Testis (tissue), 3 donors: Measurements from ENCODE around the gene YBX2. TPM values are rescaled to one million over a fixed set of nuclear protein-coding genes. Genes with fewer than 3 reads are reported as not detected.

Source experiments
- DNase-seq: peaks from one replicate; pipeline ENCODE4 v3.0.0-alpha.2; 2019
- H3K27ac ChIP-seq, 2 donors: fragments of 200-600 bp; sonication (generic); one replicate each; pipeline ENCODE4 v1.5.1; 2019
- H3K27me3 ChIP-seq: fragments of 200-600 bp; sonication (generic); one replicate; pipeline ENCODE4 v1.5.1; 2019
- H3K36me3 ChIP-seq: fragments of 200-600 bp; sonication (generic); one replicate; pipeline ENCODE4 v1.5.1; 2017; ENCODE audit warnings: low read depth; ENCODE audit errors: missing control alignments
- H3K4me1 ChIP-seq: fragments of 200-600 bp; sonication (generic); one replicate; pipeline ENCODE4 v1.5.1; 2019
- H3K4me3 ChIP-seq, 2 donors: fragments of 200-600 bp; sonication (generic); one replicate each; pipeline ENCODE4 v1.5.1; 2017 to 2019
- H3K9me3 ChIP-seq: fragments of 200-600 bp; sonication (generic); one replicate; pipeline ENCODE4 v1.5.1; 2017
- POLR2A ChIP-seq: fragments of 450-650 bp; IDR thresholded peaks from one replicate; pipeline ENCODE4 v1.6.1; 2017; ENCODE audit warnings: antibody characterized with exemption, mild to moderate bottlenecking, moderate library complexity
- WGBS, 2 donors: methylation state at CpG; one replicate each; pipeline ENCODE4 v1.1.5; 2018; 5-methylcytosine and 5-hydroxymethylcytosine counted together
- intact Hi-C: fragments of 100-400 bp; cut with DNase I; formaldehyde crosslinking; loops from one replicate; pipeline ENCODE4 v1.15.1; 2023; ENCODE audit warnings: low total_unique reads
- polyA plus RNA-seq: library from polyadenylated mRNA; stranded (reverse); fragments of 350-450 nt; fragmentation: Illumina TruSeq; extraction: RNeasy Lipid Tissue Mini Kit (QIAGEN cat#74804); gene quantifications from one replicate; pipeline ENCODE4 v1.2.3, GENCODE V29; 2014; ENCODE audit warnings: low read depth, low replicate concordance; ENCODE audit not compliant: insufficient read depth
- total RNA-seq, 2 donors: library from RNA; depleted of rRNA; stranded (reverse); fragments of >200 nt; gene quantifications; one replicate each; pipeline ENCODE4 v1.2.3, GENCODE V29; 2016
- TF ChIP-seq, protein P1 (sequence below), 3 experiments: fragments of 450-650 bp in 2 of 3; fragments of 200-600 bp in 1 of 3; sonication (generic) in 1 of 3; IDR thresholded peaks; one replicate each; pipeline ENCODE4 v1.5.1; 2016 to 2019; ENCODE audit warnings: antibody characterized with exemption in 3 of 3, mild to moderate bottlenecking in 2 of 3, moderate library complexity in 1 of 3

The YBX2 gene
- total and polyA plus RNA-seq, 3 donors from 2014 or later, result 276 to 1,120 (median 549) TPM

DNA sequence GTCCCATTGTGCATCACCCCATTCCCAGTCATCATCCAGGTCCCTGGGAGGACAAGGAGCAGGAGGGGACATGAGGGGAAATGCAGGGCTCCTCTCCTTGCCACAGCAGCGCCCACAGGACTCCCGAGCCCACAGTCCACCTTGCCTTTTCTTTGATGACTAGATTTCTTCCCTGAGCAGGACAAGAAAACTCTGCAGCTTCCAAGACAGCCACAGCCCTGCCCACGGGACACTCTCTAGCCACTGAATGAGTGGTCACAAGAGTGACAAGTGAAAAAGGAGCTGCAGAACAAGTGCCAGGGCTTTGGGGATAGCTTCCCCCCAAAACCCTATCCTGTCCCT is 30.0 kb upstream of the YBX2 start:
- 82 to 84% methylated on average over 3 of the region's 3 CpGs for WGBS, 2 donors
- Histone ChIP-seq H3K27me3 (no peaks in the 10 kb centered on the region), H3K4me1 (peaks cover 8% of the 10 kb centered on the region), H3K4me3 (no peak overlapping the region), H3K9me3 (no peaks in the 10 kb centered on the region), H3K36me3 (no peaks in the 10 kb centered on the region), H3K27ac (no peak overlapping the region)
- intact Hi-C loops, result no loop called here
- TF ChIP-seq POLR2A, result no peak
- TF ChIP-seq, protein P1, sequence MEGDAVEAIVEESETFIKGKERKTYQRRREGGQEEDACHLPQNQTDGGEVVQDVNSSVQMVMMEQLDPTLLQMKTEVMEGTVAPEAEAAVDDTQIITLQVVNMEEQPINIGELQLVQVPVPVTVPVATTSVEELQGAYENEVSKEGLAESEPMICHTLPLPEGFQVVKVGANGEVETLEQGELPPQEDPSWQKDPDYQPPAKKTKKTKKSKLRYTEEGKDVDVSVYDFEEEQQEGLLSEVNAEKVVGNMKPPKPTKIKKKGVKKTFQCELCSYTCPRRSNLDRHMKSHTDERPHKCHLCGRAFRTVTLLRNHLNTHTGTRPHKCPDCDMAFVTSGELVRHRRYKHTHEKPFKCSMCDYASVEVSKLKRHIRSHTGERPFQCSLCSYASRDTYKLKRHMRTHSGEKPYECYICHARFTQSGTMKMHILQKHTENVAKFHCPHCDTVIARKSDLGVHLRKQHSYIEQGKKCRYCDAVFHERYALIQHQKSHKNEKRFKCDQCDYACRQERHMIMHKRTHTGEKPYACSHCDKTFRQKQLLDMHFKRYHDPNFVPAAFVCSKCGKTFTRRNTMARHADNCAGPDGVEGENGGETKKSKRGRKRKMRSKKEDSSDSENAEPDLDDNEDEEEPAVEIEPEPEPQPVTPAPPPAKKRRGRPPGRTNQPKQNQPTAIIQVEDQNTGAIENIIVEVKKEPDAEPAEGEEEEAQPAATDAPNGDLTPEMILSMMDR (IDR thresholded peaks at IDR 0.05), result no peak
- DNase-seq, result no peak

DNA sequence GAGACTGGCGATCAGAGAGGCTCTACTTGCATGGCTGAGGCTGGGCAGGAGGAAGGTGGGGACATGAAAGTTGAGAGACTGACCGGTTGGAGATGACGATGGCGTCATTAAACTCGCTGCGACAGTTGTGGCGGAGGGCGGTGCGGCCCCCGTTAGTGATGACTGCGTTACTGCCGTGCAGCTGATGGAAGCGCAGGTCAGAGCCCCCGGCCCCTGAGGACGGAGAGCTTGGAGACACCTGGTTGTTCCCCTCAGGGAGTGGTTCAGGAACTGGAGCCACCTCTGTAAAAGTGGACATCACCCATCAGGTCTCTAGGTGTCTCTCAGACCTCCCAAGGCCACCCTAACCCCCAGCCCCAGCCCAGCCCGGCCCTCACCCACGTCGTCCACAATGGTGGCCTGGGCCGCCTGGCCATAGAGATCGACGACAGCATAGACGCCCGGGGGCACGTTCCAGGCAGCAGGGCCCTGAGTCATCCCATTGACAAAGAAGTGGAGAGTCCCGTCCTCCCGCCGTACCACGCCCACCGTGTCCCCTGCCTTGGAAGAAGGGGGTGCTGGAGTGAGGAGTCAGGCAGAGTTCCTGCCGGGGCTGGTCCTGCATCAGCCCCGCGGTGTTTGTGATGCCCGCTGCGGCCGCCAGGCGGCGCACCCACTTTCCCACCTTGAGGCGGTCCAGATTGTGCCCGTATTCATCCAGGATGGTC is 29.4 kb upstream of the YBX2 start:
- Histone ChIP-seq H3K4me1 (peaks cover 8% of the 10 kb centered on the region), H3K4me3 (no peak overlapping the region), H3K36me3 (no peaks in the 10 kb centered on the region), H3K27ac (no peak overlapping the region), H3K9me3 (no peaks in the 10 kb centered on the region), H3K27me3 (no peaks in the 10 kb centered on the region)
- no peak for TF ChIP-seq POLR2A
- TF ChIP-seq, protein P1 (IDR thresholded peaks at IDR 0.05), result peak; percentile 67 to 80 (median 78)
- DNase-seq, result peak; percentile 67
- intact Hi-C loops, result no loop called here
- whole genome bisulfite sequencing, 2 donors, result 71 to 94% methylated on average over 18 to 39 of the region's 39 CpGs

DNA sequence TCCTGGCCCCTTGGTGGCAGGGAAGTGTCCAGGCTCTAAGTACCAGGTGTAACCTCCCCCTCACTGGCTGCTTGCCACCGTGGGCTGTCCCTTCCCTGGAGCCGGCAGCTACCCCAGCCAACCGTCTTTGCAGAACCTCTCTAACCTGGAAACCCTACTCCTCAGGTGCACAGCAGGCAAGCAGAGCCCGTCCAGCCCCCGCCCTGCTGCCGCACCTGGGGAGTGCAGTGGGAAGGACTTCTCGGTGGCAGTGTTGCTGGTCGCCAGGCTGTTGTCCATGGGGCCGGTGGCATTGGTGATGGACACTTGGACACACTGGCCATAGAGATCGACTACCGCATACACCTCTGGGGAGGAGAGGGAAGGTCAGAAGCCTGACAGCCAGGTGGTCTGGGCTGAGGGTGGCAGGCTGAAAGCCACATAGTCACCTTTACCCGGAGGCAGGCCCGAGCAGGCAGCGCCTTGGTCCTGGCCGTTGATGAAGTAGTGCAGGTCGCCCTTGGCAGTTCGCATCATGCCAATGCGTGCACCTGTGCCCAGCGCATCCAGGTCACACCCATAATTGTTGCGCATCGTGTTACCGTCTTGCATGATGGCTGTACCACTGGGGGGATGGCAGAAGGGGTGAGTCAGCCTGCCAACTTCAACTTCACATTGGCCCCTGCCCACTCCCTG is 28.2 kb upstream of the YBX2 start:
- Histone ChIP-seq H3K27me3 (no peaks in the 10 kb centered on the region), H3K4me3 (no peak overlapping the region), H3K4me1 (no peaks in the 10 kb centered on the region), H3K27ac (no peak overlapping the region), H3K36me3 (no peaks in the 10 kb centered on the region), H3K9me3 (no peaks in the 10 kb centered on the region)
- intact Hi-C loops, result no loop called here
- 88 to 92% methylated on average over 12 to 22 of the region's 22 CpGs for WGBS, 2 donors
- no peak for DNase-seq
- no peak for TF ChIP-seq POLR2A
- TF ChIP-seq, protein P1 (IDR thresholded peaks at IDR 0.05), result no peak

DNA sequence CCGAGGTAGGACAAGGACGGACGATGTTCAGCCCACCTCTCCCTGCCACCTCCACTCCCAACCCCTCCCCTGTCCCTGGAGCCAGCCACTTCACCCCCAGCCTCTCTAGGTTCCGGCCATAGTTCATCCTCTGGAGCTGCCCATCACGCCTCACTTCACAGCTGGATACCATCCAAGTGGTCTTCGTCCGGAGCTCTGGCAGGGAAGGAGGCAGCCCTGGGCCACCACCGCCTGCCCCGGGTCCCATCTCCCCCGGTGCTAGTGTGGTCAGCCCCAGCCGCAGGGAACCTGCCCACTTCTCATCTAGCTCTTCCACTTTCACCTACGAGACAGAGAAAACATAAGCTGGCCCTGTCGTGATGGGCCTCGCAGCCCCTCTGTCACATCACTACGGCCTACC is 27.0 kb upstream of the YBX2 start:
- Histone ChIP-seq H3K4me1 (no peaks in the 10 kb centered on the region), H3K9me3 (no peaks in the 10 kb centered on the region), H3K27me3 (no peaks in the 10 kb centered on the region), H3K4me3 (no peak overlapping the region), H3K27ac (no peak overlapping the region), H3K36me3 (no peaks in the 10 kb centered on the region)
- intact Hi-C loops, result no loop called here
- DNase-seq, result no peak
- TF ChIP-seq, protein P1 (IDR thresholded peaks at IDR 0.05), result no peak
- TF ChIP-seq POLR2A, result no peak
- 90 to 94% methylated on average over 15 of the region's 15 CpGs for WGBS, 2 donors
